ENCODE data around the gene CTSW.

CTSW gene

GRCh38 chr11:65867284-65868071, 12.2 kb upstream of the CTSW start:
- no peak for FAIRE-seq

GRCh38 chr11:65868076-65868667, 11.5 kb upstream of the CTSW start:
- DNase-seq (ENCODE audit: low spot score) (no peak), FAIRE-seq (no peak)

More at GRCh38 chr11:65867284-65868071, 12.2 kb upstream of the CTSW start:
- DNase-seq (ENCODE audit: low spot score): no peak

GRCh38 chr11:65868907-65869306, 10.7 kb upstream of the CTSW start:
- no peak for FAIRE-seq

GRCh38 chr11:65869643-65870306, 9.9 kb upstream of the CTSW start:
- DNase-seq (ENCODE audit: low spot score): no peak
- FAIRE-seq: no peak

More at GRCh38 chr11:65868907-65869306, 10.7 kb upstream of the CTSW start:
- no peak for DNase-seq (ENCODE audit: low spot score)

DNA sequence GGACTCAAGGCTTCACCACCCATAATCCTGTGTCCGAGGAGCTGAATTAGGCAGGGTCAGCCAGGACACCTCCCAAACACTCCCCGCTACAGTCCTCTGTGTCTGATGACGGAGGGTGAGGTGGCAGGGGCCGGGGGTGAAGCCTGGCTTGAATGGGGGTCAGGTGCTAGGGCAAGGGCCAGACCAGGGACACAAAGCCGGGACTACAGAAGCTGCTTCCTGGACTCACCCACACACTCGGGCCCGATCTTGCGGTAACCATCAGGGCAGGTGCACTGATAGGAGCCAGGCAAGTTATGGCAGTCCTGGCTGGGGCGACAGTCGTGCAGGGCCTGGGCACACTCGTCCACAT, 9.4 kb upstream of the CTSW start:
- no peak for FAIRE-seq
- no peak for DNase-seq (ENCODE audit: low spot score)

DNA sequence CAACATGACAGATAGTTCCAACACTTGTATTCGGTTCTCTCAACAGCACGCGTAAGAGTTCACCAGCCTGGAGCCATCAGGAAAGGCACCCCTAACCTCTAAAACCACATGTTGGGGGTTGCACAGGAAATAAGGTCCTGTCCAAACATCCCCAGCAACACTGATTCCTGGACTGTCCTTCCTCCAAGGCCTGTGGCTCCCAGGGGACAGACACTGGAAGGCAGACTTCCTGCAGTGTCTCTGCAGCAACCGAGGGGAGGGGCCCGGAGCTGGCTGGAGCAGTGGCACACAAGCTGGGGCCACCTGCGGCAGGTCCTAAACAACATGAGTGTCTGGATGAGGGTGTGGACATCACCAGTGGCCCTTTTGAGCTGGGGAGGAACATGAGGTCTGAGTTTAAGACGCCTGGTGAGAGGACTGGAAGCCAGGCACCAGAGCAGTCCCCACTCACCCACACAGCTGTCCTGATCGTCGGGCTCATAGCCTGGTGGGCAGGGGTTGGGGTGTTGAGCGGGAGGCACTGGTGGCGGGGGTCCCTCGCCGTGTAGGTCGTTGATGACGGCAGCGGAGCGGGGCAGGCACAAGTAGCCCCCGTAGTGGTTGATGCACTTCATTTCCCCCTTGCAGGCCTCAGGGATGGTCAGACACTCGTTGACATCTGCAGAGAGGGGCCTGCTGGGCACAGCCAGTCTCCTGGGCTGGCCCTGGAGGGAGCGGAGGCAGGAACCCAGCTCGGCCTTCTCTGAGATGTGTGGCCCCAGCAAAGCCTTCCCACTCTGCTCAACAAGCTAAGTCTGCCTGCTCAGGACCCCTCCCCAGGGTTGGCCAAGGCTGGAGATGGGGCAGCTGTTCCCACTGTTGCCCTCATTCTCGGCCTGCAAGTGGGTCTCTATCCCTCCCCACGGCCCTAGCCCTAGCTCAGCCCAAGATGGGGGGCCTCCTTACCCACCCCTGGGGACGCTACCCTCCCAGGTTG, 8.6 kb upstream of the CTSW start:
- FAIRE-seq: no peak
- no peak for DNase-seq (ENCODE audit: low spot score)

- FAIRE-seq (no peak), DNase-seq (ENCODE audit: low spot score) (no peak)
Measured at GRCh38 chr11:65871811-65872548, 7.7 kb upstream of the CTSW start.

- DNase-seq (ENCODE audit: low spot score) (no peak), FAIRE-seq (no peak)
Measured at GRCh38 chr11:65872586-65873317, 6.9 kb upstream of the CTSW start, which contains the start of gene EFEMP2. Gene EFEMP2, minus strand, starts transcription at chr11:65872800. Its CDS starts 446 bp downstream, at chr11:65872354.

- FAIRE-seq: peak; percentile 55
Measured at GRCh38 chr11:65873318-65874156, 6.1 kb upstream of the CTSW start.

DNA sequence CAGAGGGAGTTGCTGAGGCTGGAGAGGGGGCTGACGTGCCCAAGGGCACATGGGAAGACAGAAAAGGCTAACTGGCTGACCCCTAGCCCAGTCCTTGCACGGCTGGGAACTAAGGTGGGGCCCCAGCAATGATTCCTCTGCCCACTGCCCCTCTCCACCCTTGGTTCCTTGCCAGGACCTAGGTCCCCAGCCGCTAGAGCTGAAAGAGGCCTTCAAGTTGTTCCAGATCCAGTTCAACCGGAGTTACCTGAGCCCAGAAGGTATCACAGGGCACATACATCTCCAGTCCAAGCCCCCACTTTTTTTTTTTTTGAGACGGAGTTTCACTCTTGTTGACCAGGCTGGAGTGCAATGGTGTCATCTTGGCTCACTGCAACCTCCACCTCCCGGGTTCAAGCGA, 390 bp downstream of the CTSW start:
- DNase-seq (ENCODE audit: low spot score) (no peak), FAIRE-seq (no peak)

More at GRCh38 chr11:65873318-65874156, 6.1 kb upstream of the CTSW start:
- peak; percentile 77 for DNase-seq (ENCODE audit: low spot score)

GRCh38 chr11:65880844-65881421, 1.3 kb downstream of the CTSW start:
- FAIRE-seq: no peak
- DNase-seq (ENCODE audit: low spot score): peak; percentile 76

- DNase-seq (ENCODE audit: low spot score): no peak
- no peak for FAIRE-seq
Measured at GRCh38 chr11:65882120-65883057, 2.8 kb downstream of the CTSW start.

- DNase-seq (ENCODE audit: low spot score) (no peak), FAIRE-seq (no peak)
Measured at GRCh38 chr11:65883058-65883761, 3.6 kb downstream of the CTSW start.

DNA sequence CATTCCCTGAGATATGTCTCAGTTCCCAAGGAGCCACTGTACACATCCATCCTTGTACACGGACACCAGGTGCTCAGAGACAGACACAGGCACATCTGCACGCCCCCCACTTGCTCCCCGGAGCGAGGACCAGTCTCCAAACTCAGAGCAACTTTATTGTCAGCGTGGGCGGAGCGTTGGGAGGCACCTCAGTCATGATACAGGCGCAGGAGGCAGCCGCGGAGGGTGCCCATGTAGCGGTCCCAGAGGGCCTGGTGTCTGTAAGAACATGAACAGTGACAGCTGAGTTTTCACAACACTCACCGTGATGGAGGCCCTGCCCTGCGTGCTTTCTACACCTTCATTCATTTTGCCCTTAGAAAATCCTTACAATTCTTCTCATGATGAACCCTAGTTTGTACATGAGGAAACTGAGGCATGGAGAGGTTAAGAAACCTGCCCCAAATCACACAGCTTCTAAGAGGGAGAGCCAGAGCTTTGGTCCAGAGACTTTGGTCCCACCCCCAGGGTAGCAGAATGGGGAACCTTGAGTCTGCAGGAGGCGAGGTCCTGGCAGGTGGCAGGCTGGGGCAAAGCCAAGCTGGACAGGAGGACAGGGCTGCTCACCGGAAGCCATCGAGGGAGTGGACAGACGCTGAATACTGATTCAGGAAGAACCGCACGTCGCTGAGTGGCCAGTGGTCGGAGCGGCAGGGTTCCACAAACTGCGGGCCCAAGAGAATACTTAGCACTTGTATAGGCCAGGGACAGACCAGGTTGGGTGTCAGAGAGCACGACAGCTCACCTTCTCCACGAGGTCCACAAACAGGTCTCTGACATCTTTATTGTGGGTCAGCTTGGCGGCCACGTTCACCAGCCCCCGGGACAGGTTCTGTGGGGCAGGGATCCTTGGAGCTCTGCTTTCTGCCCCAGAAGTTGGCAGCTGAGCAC, 4.4 kb downstream of the CTSW start:
- DNase-seq (ENCODE audit: low spot score) (no peak), FAIRE-seq (no peak)

DNA sequence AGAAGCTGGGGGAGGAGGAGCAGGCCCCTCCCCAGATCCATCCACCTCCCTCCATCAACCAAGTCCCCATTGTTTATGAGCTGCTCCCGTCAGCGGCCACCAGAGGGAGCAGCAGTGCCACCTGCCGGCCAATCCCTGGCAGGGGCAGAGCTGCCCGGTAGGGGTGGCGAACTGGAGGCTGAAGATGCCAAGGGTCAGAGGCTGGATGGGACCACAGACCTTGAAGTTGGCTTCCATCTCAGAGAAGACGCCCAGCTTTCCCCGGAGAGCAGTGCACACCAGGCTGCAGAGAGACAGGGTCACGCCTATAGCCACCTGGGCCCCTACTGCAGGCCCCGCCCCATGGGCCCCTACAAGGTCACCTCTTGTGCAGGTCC, 5.1 kb downstream of the CTSW start:
- DNase-seq (ENCODE audit: low spot score) (peak; percentile 51), FAIRE-seq (no peak)

DNA sequence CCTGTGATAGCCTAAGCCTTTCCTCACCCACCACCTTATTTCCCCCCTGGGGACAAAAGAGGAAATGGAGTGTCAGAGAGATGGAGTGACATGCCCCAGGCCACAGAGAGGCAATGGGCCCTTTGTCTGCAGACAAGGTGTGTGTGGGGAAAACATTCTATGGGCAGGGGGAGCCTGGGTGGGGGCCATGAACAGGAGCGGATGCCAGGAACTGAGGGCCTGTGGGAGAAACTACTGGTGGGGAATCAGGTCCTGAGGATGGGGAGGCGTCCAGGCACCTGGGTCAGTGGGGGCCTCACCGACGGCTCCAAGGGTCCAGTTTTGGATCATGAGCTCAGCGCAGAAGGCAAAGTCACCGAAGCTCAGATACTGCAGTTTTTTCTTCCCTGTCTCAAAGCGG, 5.6 kb downstream of the CTSW start:
- FAIRE-seq (no peak), DNase-seq (ENCODE audit: low spot score) (no peak)

All from RCC 7860 (cell line).